GM18951 (cell line): ENCODE measurements around the gene RTP1.

ENCODE experiments used
- POLR2A ChIP-seq: IDR thresholded peaks from 4 replicates; pipeline ENCODE4 v1.6.1; 2011; ENCODE audit warnings: mild to moderate bottlenecking; ENCODE audit not compliant: insufficient read length, insufficient read depth; ENCODE audit errors: extremely low read depth
- in situ Hi-C: fragments of 300-500 bp; cut with MboI; formaldehyde crosslinking; loops from one replicate; pipeline ENCODE4 v1.12.0; 2022; ENCODE audit warnings: low sequenced_read_pairs, mixed read lengths, inconsistent platforms; ENCODE audit not compliant: unreplicated experiment

The RTP1 gene, protein sequence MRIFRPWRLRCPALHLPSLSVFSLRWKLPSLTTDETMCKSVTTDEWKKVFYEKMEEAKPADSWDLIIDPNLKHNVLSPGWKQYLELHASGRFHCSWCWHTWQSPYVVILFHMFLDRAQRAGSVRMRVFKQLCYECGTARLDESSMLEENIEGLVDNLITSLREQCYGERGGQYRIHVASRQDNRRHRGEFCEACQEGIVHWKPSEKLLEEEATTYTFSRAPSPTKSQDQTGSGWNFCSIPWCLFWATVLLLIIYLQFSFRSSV

DNA sequence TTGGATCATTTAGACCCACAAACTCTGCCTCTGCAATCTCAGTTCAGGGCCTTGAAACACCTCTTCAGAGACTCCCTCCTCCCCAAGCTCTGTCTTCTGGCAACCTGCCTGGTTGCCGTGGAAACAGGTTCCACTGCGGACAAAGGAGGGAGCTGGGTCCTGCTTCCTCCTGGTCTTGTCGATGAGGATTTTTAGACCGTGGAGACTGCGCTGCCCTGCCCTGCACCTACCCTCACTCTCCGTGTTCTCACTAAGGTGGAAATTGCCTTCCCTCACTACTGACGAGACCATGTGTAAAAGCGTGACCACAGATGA, at the start of gene RTP1:
Gene RTP1 (plus strand): TSS at position 152 of the 315 bp plus-strand sequence. CDS start 30 bp downstream, at position 182.
- in situ Hi-C loops, result no loop called here
- TF ChIP-seq POLR2A, result no peak

DNA sequence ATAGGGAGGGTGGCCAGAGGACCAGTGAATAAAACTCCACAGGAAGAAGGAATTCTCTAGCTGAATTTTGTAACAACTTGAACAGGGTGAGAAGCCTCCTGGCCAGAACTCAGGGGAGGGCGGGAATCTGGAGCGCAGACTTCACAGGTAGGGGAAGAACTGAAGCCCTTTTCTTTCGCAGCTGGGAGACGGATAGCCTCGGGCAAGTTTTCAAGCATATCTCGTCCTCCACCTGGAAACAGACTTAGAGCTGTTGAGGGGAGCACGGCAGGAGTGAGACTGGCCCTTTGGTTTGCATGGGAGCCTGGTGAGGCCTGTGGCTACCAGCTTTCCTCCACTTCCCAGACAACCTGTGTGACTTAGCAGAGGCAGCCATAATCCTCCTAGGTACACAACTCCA, 47.1 kb upstream of the RTP1 start:
- in situ Hi-C loops, result loop anchor here (25.0 kb wide), 1 partner anchor 538 kb away; the partner anchor contains the start of gene AHSG
- no peak for TF ChIP-seq POLR2A

DNA sequence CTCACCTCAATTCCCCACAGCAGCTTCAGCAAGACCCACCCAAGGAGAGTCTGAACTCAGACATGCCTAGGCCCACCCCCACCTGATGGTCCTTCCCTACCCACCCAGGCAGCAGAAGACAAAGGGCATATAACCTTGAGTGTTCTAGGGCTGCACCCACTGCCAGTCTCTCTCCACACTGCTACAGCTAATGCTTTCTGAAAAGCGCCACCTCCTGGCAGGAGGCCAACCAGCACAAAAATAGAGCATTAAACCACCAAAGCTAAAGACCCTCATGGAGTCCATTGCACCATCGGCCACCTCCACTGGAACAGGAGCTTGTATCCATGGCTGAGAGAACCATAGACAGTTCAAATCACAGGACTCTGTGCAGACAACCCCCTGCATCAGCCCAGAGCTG, 46.7 kb upstream of the RTP1 start:
- TF ChIP-seq POLR2A, result no peak
- in situ Hi-C loops, result loop anchor here (25.0 kb wide), 1 partner anchor 538 kb away; the partner anchor contains the start of gene AHSG

DNA sequence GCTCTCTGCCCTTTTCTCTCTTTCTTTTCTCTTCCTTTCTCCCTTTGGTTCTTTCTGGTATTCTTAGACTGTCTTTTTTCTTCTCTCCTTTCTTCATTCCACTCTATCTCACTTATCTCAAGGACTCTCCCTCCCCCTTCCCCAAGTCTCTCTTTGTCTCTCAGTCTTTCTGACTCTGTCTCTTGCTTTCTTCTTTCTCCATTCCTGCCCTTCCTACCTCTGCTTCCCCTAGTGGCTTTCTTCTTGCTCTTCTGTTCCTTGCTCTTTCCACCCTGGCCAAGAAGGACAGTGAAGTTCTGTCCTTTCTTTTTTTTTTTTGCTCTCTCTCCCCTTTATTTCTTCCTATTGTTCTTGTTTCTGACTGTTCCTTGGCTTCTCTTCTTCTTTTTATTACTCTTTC, 35.7 kb upstream of the RTP1 start:
- in situ Hi-C loops, result loop anchor here (5.0 to 25.0 kb wide), 2 partner anchors 314 to 549 kb away; partner anchors contain the start of gene AHSG
- TF ChIP-seq POLR2A, result no peak

DNA sequence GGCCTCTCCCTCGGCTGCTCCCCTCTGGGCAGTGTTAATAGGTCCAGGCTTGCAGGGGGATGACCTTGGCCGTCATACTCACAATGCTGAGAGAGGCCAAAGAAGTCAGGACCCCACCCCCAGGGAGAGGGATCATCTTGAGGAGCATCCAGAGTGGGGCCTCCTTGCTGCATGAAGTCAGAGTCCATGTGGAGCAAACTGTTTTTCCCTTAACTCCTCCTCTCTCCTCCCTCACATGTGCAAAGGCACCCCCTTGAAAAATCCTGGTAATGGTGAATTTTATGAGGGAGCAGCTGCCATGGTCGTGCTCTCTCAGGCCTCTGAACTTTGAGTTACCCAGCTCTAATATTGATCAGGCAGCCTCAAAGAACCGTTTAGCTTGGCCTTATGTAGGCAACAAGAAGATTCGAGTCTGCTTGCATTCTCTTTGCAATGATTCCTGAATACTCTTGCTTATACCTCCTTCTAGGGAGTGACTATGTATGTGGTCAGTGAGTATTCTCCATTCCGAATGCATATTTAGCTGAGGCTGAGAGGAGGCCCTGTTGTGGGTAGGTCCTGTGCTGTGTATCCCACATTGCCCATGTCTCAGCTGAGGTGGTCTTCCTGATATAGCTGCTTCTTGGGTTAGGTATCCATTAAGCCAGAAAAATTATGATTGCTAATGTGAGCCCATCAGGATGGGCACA, 34.9 kb upstream of the RTP1 start:
- in situ Hi-C loops, result loop anchor here (5.0 to 25.0 kb wide), 2 partner anchors 315 to 550 kb away; partner anchors contain the start of gene AHSG
- TF ChIP-seq POLR2A, result no peak

DNA sequence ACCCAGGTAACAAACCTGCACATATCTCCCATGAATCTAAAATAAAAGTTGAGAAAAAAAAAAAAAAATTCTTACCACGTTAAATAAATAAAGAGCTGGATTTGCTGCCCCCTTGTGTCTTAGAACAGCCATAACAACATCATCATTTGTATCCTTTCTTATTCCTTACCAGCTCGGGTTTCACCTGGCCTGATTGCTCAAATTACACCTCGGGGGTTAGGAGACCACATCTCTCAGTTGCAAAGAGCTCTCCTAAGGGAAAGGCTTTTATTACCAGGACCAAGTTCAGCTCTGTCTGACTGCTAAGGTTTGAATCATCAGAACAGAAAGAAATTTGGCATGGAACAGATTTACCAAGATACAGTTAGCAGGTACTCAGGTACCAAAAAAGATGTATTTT, 32.1 kb upstream of the RTP1 start:
- no peak for TF ChIP-seq POLR2A
- in situ Hi-C loops, result loop anchor here (25.0 kb wide), 1 partner anchor 553 kb away; the partner anchor contains the start of gene AHSG

DNA sequence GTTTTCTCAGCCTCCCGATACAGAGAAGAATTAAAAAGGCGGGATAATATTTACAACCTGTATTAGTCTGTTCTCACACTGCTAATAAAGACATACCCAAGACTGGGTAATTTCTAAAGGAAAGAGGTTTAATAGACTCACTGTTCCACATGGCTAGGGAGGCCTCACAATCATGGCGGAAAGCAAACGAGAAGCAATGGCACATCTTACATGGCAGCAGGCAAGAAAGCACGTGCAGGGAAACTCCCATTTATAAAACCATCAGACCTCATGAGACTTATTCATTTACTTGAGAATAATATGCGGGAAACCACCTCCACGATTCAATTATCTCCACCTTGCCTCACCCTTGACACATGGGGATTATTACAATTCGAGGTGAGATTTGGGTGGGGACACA, 30.5 kb upstream of the RTP1 start:
- in situ Hi-C loops, result loop anchor here (25.0 kb wide), 1 partner anchor 554 kb away; the partner anchor contains the start of gene AHSG
- TF ChIP-seq POLR2A, result no peak

DNA sequence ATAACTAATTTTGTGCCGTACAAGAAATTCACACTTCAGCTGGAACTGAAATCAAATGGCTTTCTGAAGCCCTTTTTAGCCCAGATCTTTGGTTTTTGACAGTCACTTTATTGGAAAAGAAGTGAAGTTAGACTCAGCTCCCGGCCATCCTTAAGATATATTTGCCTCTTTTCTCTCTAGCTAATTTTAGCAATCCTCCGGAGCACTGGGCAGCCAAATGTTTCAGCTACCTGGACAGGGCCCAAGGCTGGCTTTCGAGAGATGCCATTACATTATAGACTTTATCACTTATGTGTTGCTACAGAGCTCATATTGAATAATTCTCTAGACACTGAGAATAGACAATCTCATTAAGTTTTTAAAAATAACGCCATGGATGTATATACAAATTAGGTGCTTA, 29.5 kb upstream of the RTP1 start:
- no peak for TF ChIP-seq POLR2A
- in situ Hi-C loops, result loop anchor here (25.0 kb wide), 1 partner anchor 555 kb away; the partner anchor contains the start of gene AHSG

DNA sequence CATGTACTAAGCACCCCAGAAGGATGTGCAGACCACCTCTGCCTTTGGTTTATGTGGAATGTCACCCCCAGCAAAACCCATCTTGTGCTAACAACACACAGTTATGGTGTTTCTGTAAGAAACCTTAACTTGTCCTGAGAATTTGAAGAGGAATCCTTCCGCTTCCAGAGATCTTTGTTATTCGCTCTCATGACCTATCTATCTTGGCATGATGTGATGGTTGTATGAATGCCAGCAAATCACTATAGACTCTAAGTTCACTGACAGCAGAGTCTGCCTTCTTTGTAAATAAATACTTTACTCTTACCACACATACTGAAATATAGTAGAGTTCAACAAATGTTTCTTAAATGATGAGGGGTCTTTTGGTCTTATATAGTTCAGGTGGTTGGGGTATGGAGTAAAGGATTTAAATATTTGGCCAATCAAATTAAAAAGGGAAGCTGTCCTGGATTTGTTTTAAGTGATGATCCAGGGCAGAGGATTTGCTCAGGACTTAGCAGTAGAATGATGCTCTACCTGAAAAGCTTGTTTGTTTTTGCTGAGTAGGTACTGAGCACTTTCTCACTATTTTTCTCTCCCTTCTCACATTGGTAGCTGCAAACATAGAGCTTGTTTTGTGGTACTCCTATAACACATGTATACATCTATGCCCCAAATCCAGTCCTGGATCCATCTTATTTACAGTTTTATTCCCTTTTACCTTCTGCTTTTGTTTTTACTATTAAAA, 27.9 kb upstream of the RTP1 start:
- in situ Hi-C loops, result loop anchor here (25.0 kb wide), 1 partner anchor 557 kb away; the partner anchor contains the start of gene AHSG
- no peak for TF ChIP-seq POLR2A

DNA sequence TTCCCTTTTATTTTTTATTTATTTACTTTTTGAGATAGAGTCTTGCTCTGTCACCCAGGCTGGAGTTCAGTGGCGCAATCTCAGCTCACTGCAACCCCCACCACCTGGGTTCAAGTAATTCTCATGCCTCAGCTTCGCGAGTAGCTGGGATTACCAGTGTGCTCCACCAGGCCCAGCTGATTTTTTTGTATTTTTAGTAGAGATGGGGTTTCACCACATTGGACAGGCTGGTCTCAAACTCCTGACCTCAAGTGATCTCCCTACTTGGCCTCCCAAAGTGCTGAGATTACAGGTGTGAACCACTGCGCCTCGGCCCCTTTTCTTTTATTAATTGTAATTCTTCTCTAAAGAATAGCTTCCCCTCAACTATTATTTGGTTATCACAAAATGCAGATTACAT, 26.4 kb upstream of the RTP1 start:
- in situ Hi-C loops, result loop anchor here (25.0 kb wide), 1 partner anchor 559 kb away; the partner anchor contains the start of gene AHSG

DNA sequence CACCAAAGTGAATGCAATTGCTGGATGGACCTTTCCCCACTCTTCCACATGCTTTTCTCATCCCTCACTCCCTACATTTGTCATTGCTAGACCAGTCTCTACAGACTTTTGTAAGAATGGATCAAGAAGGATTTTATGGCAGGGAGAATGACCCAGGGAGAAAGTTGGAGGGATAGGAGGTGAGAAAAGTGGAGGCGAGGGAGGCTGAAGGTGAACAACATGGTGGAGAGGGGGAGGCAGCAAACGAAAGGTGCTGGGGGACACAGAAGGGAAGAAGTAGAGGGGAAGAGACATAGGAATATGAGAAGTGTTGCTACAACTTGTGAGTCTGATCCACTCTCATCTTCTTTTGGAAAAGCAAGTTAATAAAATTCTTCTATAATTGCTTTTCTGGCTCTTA, 24.4 kb upstream of the RTP1 start:
- in situ Hi-C loops, result loop anchor here (25.0 kb wide), 1 partner anchor 561 kb away; the partner anchor contains the start of gene AHSG
- no peak for TF ChIP-seq POLR2A

DNA sequence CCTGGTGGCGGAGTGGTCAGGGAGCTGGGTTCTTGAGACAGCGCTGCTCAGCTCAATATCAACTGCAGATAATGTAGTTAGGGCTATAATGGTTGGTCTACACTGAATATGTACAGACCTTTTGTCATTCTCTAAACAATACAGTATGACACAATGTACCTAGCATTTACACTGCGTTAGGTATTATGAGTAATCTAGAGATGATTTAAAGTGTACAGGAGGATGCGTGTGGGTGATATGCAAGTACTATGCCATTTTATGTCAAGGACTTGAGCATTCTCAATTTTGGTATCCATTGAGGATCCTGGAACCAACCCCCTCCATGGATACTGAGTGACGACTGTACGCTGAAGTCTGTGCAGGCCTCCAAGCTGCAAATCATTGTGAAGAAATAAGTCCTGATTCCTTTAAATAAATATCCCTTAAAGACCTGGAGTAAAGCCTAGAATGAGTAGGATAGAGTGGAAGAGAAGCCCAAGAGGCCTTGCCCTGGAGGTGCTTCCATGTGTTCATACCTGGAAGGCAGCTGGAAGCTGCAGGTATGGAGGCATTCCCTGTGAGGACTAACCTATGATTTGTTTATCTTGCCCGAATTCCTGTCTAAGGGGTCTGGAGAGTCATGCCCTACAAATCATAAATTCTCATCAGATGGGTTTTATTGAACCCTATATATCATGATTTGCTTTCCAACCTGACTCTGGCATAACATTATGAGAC, 15.7 kb upstream of the RTP1 start:
- in situ Hi-C loops, result no loop called here
- no peak for TF ChIP-seq POLR2A
